ENCODE measurements around the gene C4A. TPM values are rescaled to one million over a fixed set of nuclear protein-coding genes. Genes with fewer than 3 reads are reported as not detected.

Gene C4A
- total and polyA plus RNA-seq, 10 of the 15 experiments (the other 5 are each of a cell fraction or from before 2014, with no cell fraction given) = 0.13 to 5.4 (median 0.88) TPM; not detected in 1

DNA sequence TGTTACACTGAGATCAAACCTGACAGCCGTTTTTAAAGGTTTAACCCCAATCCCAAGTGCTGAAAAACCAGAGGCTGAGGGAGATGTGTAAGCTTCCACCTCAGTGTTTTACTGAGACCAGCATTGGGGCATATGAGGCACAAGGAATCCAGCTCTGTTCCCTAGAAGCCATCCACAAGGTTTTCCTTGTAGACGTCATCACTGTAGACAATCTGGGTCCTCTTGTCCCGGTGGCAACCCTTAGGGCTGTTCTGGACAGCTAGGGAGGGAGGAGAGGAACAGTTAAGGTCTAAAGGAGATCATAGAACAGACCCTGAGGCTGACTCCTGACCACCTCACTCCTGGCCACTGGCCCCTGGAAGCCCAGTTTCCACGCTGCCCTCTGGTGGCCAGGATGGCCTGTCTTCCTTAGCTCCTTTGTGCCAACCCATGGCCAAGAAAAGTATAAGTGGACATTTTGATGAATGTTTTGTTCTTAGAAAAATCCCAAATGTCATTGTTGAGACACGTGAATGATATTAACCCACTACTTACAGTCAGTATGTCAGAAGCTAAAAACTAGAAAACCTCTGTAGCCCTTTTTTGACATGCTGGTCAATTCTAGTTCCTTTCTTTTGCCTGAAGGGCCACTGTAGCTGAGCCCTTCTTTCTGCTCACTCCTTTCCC, 29.6 kb upstream of the C4A start (continued):
- TF ChIP-seq ZBTB11 (CRISPR knock-in tag; IDR thresholded peaks at IDR 0.05) = no peak

DNA sequence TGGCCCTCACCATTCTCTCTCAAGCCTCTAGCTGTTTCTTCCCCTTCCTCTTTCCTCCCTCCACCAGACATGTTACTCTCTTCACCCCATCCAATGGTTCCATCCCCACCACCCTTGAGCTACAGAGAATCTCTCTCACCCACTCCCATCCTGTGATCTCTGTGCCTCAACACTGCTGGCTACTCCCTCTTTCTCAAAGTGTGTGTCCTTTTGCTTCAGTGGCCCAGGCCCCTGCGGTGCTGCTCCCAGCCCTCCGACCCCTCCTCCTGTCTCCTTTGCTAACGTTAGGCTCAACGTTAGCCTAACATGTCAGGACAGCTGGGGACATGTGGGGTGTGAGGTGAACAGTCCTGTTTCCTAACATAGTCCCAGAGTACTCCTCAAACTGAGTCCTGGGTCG, 29.0 kb upstream of the C4A start:
- ChIA-PET POLR2A (interaction anchor here (0.5 to 0.6 kb wide), 2 partner anchors 35 to 233 kb away, joined by 4 read pairs; no protein-coding TSS in a partner anchor), SMC1A (ENCODE audit: uncharacterized antibody, unreplicated experiment) (interaction anchor here (1.2 to 1.3 kb wide), 3 partner anchors 13 to 114 kb away, joined by 3 to 8 read pairs (median 4); no protein-coding TSS in a partner anchor), CTCF (interaction anchor here (0.6 to 3.3 kb wide), 12 partner anchors 10 to 407 kb away, joined by 3 to 16 read pairs (median 4); partner anchors contain the start of genes DXO and ZBTB12), RAD21 (ENCODE audit: unreplicated experiment) (interaction anchor here (0.8 to 1.1 kb wide), 3 partner anchors 19 to 63 kb away, joined by 3 to 4 read pairs (median 3); partner anchors contain the start of gene DXO)
- Histone ChIP-seq H3K9me3 (replicated peaks; ENCODE audit: control insufficient read depth, insufficient read depth, low read length) (no peaks in the 10 kb centered on the region), H3K27me3 (replicated peaks in 1 of 2; ENCODE audit: control insufficient read depth in 2 of 2, insufficient read depth in 2 of 2, low read length in 1 of 2) (no peaks in the 10 kb centered on the region), H3K9ac (ENCODE audit: control insufficient read depth, insufficient read depth, low read length) (no peak overlapping the region), H3K4me3 (no peak overlapping the region), H3K27ac (ENCODE audit: control insufficient read depth, insufficient read depth) (no peak overlapping the region), H3K36me3 (ENCODE audit: control insufficient read depth in 2 of 2, insufficient read depth in 2 of 2, low read length in 1 of 2) (peaks cover 8 to 21% of the 10 kb centered on the region in 2 experiments), H3K4me1 (ENCODE audit: control insufficient read depth, insufficient read depth, low read length) (no peaks in the 10 kb centered on the region), H3K4me2 (ENCODE audit: control insufficient read depth, insufficient read depth) (no peak overlapping the region), H4K20me1 (ENCODE audit: control insufficient read depth, insufficient read depth) (no peaks in the 10 kb centered on the region), H3K79me2 (ENCODE audit: control insufficient read depth, insufficient read depth, low read length) (peaks cover 4% of the 10 kb centered on the region; the same call in 1 of the 2 replicates), H2AFZ (ENCODE audit: control insufficient read depth, low read depth, low read length) (no peak overlapping the region)
- BruUV-seq (replicated peaks) = no TSS peak
- no peak for ATAC-seq
- DNase-seq (ENCODE audit: low read depth, low spot score) = no peak
- intact Hi-C loops (cut with micrococcal nuclease; ENCODE audit: unreplicated experiment) (no loop called here), in situ Hi-C loops (cut with MboI) (no loop called here)
- 68% methylated on average over 5 of the region's 5 CpGs for WGBS (ENCODE audit: insufficient coverage, insufficient replicate concordance, low lambda C conversion rate, missing lambda C conversion rate)
- TF ChIP-seq TBL1XR1 (IDR thresholded peaks at IDR 0.05; ENCODE audit: low read depth, low read length) (no peak), SPI1 (IDR thresholded peaks at IDR 0.05; ENCODE audit: borderline replicate concordance, insufficient read depth, low read depth, low read length) (no peak), TCF7 (IDR thresholded peaks at IDR 0.05; ENCODE audit: borderline replicate concordance) (no peak), EZH2 (IDR thresholded peaks at IDR 0.05; ENCODE audit: borderline replicate concordance, control insufficient read depth, low read depth, low read length) (no peak)
- no peak for FAIRE-seq

Data from GM12878 (cell line).